Activated B cell treated with CpG ODN at 0.5 μM for 24 hours (primary cell): Measurements from ENCODE around the gene BSCL2. TPM values are rescaled to one million over a fixed set of nuclear protein-coding genes. Genes with fewer than 3 reads are reported as not detected.

Source experiments
- ATAC-seq: fragments of 200-7000 bp; cut with Tn5 transposase; one replicate; pipeline ENCODE4 v1.10.0; 2021; ENCODE audit warnings: low read depth, mild to moderate bottlenecking, moderate library complexity
- CTCF ChIA-PET: fragments of 350-600 bp; sonication (Branson Sonifier 250); formaldehyde crosslinking; loops from one replicate; lab custom pipeline; 2021; ENCODE audit warnings: antibody characterized with exemption; lab: Charles Lee
- POLR2A ChIA-PET: fragments of 350-600 bp; sonication (Branson Sonifier 250); formaldehyde crosslinking; loops from one replicate; lab custom pipeline; 2021; ENCODE audit warnings: antibody characterized with exemption; lab: Charles Lee
- DNase-seq: peaks from one replicate; pipeline ENCODE4 v3.0.0; 2022
- H3K27ac Mint-ChIP-seq: one replicate; pipeline ENCODE4 v1.8.0; 2020; ENCODE audit warnings: mixed read lengths
- H3K27me3 Mint-ChIP-seq: one replicate; pipeline ENCODE4 v1.8.0; 2021; ENCODE audit warnings: mixed read lengths
- H3K36me3 Mint-ChIP-seq: one replicate; pipeline ENCODE4 v1.8.0; 2021; ENCODE audit warnings: low read depth, mixed read lengths
- H3K4me1 Mint-ChIP-seq: one replicate; pipeline ENCODE4 v1.8.0; 2021; ENCODE audit warnings: mixed read lengths
- H3K4me3 Mint-ChIP-seq: one replicate; pipeline ENCODE4 v1.8.0; 2020; ENCODE audit warnings: mild to moderate bottlenecking, mixed read lengths
- H3K9me3 Mint-ChIP-seq: one replicate; pipeline ENCODE4 v1.8.0; 2020; ENCODE audit warnings: mixed read lengths
- intact Hi-C: fragments of 100-400 bp; cut with micrococcal nuclease; formaldehyde crosslinking; loops from one replicate; pipeline ENCODE4 v1.15.1; 2024
- total RNA-seq: library from RNA; stranded (reverse); gene quantifications from 2 replicates; pipeline ENCODE4 v1.2.3, GENCODE V29; 2022
- TF ChIP-seq, protein P1 (sequence below): fragments of 200-600 bp; IDR thresholded peaks from one replicate; pipeline ENCODE4 v1.8.0; 2022; ENCODE audit warnings: antibody characterized with exemption, mild to moderate bottlenecking

BSCL2 gene
- total RNA-seq = 18.6 and 27.8 TPM in 2 replicates

GRCh38 chr11:62707277-62707861 lies at the start of gene BSCL2, which contains the start of gene GNG3:
BSCL2 (minus strand) TSS chr11:62707424; CDS start chr11:62707195, 229 bp downstream.
GNG3 (plus strand) TSS chr11:62707676; CDS start chr11:62708296, 620 bp downstream.
- Mint-ChIP-seq H3K4me3 (peak within 1 kb of the TSS; percentile 96), H3K27ac (peak within 1 kb of the TSS; percentile 99), H3K27me3 (no peaks in the 10 kb centered on the region), H3K4me1 (peaks cover 53% of the 10 kb centered on the region), H3K36me3 (peaks cover 27% of the 10 kb centered on the region), H3K9me3 (no peaks in the 10 kb centered on the region)
- no peak for ATAC-seq
- intact Hi-C loops = loop anchor here (2.0 kb wide), 1 partner anchor 29 kb away; the partner anchor contains the start of gene UBXN1
- POLR2A ChIA-PET = interaction anchor here (0.6 to 8.0 kb wide), 21 partner anchors 20 to 174 kb away, joined by 3 to 188 read pairs (median 22); partner anchors contain the start of genes C11orf98, CSKMT, EEF1G and HNRNPUL2
- peak; percentile 18 for DNase-seq
- TF ChIP-seq, protein P1, sequence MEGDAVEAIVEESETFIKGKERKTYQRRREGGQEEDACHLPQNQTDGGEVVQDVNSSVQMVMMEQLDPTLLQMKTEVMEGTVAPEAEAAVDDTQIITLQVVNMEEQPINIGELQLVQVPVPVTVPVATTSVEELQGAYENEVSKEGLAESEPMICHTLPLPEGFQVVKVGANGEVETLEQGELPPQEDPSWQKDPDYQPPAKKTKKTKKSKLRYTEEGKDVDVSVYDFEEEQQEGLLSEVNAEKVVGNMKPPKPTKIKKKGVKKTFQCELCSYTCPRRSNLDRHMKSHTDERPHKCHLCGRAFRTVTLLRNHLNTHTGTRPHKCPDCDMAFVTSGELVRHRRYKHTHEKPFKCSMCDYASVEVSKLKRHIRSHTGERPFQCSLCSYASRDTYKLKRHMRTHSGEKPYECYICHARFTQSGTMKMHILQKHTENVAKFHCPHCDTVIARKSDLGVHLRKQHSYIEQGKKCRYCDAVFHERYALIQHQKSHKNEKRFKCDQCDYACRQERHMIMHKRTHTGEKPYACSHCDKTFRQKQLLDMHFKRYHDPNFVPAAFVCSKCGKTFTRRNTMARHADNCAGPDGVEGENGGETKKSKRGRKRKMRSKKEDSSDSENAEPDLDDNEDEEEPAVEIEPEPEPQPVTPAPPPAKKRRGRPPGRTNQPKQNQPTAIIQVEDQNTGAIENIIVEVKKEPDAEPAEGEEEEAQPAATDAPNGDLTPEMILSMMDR = no peak
- CTCF ChIA-PET = interaction anchor here (1.0 to 1.6 kb wide), 2 partner anchors 42 to 174 kb away, joined by 3 to 5 read pairs; partner anchors contain the start of genes C11orf98, CSKMT and SLC3A2

DNA sequence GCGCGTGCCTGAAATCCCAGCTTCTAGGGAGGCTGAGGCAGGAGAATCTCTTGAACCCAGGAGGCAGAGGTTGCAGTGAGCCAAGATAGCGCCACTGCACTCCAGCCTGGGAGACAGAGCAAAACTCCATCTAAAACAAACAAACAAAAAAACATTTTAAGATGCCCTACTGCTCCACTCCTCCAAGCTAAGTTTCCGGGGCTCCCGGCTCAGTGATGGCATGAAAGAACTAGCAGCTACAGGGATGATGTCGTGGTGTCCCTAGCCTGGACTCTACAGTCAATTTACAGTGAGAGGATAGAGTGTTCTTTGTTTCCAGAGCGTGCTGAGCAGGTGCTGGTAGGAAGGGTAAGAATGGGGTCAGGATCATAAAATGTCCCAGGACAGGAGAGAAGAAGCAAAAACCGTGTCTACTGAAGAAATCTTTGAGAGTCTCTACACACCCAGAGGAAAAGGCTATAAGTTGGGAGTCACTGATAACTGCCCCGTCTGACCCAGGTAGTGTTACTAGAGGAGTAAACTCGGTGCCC lies 47.9 kb upstream of the BSCL2 start:
- Mint-ChIP-seq H3K4me3 (peak overlapping the region; percentile 51), H3K27ac (peak overlapping the region; percentile 4), H3K9me3 (no peaks in the 10 kb centered on the region), H3K27me3 (no peaks in the 10 kb centered on the region), H3K4me1 (peaks cover 19% of the 10 kb centered on the region), H3K36me3 (peaks cover 18% of the 10 kb centered on the region)
- ATAC-seq (no peak), DNase-seq (no peak)
- intact Hi-C loops = no loop called here
- ChIA-PET POLR2A (interaction anchor here (0.8 to 5.1 kb wide), 12 partner anchors 14 to 164 kb away, joined by 3 to 193 read pairs (median 40); partner anchors contain the start of genes BSCL2, C11orf98, CSKMT and GANAB), CTCF (interaction anchor here (2.0 to 2.1 kb wide), 2 partner anchors 17 to 31 kb away, joined by 7 to 13 read pairs; no protein-coding TSS in a partner anchor)
- TF ChIP-seq, protein P1 = no peak

GRCh38 chr11:62753736-62754603 lies 46.7 kb upstream of the BSCL2 start, which contains the start of gene ZBTB3:
ZBTB3 (minus strand) TSS chr11:62754160; CDS start chr11:62753664, 496 bp downstream.
- Mint-ChIP-seq H3K27me3 (no peaks in the 10 kb centered on the region), H3K27ac (peak within 1 kb of the TSS; percentile 99), H3K9me3 (no peaks in the 10 kb centered on the region), H3K4me3 (peak within 1 kb of the TSS; percentile 97), H3K4me1 (peaks cover 22% of the 10 kb centered on the region), H3K36me3 (peaks cover 25% of the 10 kb centered on the region)
- CTCF ChIA-PET = interaction anchor here (1.2 to 2.4 kb wide), 7 partner anchors 18 to 127 kb away, joined by 3 to 13 read pairs (median 4); partner anchors contain the start of genes HNRNPUL2 and SLC3A2
- TF ChIP-seq, protein P1 = no peak
- DNase-seq (peak; percentile 91), ATAC-seq (peak; percentile 93)
- POLR2A ChIA-PET = interaction anchor here (0.6 to 5.1 kb wide), 60 partner anchors 8 to 1558 kb away, joined by 3 to 193 read pairs (median 5); partner anchors contain the start of genes B3GAT3, BSCL2, C11orf98 and CSKMT
- intact Hi-C loops = loop anchor here (1.0 to 5.0 kb wide), 7 partner anchors 7 to 632 kb away; partner anchors contain the start of genes EEF1G, INCENP, POLR2G and TAF6L

DNA sequence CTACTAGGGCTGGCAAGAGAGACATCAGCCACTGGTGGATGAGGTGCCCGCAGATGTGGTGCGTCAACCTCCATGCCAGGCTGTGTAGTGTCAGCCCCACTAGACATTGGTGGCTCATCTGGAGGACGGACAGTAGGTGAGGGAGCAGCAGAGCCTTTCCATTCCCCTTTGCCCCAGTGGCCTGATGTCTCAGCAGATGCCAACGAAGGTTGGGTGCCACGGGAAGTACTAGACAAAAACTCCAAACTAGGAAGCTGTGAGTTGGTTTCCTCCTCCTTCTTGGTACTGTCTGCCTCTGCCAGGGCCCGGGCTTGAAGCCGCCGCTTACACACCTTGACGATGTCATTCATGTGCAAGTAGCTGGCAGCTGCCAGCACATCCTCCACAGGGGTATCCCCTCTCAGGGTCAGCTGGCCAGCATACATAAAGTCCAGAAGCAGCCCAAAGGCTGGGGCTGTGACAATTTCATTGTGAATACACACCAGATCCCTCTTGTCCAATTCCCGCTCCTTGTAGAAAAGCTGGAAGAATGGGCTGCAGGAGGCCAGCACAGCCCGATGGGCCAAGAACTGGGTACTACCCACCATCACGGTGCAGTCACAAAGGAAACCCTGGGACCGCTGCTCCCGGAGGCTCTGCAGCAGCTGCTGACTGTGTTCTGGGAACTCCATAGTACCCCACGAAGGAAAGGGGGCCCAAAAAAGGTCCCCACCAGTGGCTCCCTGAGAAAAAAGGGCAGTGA lies 45.9 kb upstream of the BSCL2 start:
- ATAC-seq (no peak), DNase-seq (no peak)
- Mint-ChIP-seq H3K4me1 (peaks cover 22% of the 10 kb centered on the region), H3K27me3 (no peaks in the 10 kb centered on the region), H3K9me3 (no peaks in the 10 kb centered on the region), H3K36me3 (peaks cover 28% of the 10 kb centered on the region), H3K27ac (peak overlapping the region; percentile 99), H3K4me3 (peak overlapping the region; percentile 97)
- TF ChIP-seq, protein P1 = no peak
- intact Hi-C loops = loop anchor here (1.0 to 5.0 kb wide), 3 partner anchors 8 to 631 kb away; partner anchors contain the start of genes EEF1G, INCENP and POLR2G
- ChIA-PET CTCF (interaction anchor here (1.2 to 2.4 kb wide), 7 partner anchors 19 to 128 kb away, joined by 3 to 13 read pairs (median 4); partner anchors contain the start of genes HNRNPUL2 and SLC3A2), POLR2A (interaction anchor here (0.6 to 5.1 kb wide), 56 partner anchors 9 to 1559 kb away, joined by 3 to 193 read pairs (median 5); partner anchors contain the start of genes B3GAT3, BSCL2, C11orf98 and CSKMT)
